Stimulated activated naive CD8-positive, alpha-beta T cell treated with anti-CD3 and anti-CD28 coated beads, Interleukin-15, Interleukin-2, amounts not matched to agents 100 ng/mL and 50 ng/mL, for 24 hours (primary cell): ENCODE results near the gene ASAH2B.
"Not testable (repeated sequence)": the region's sequence is repeated elsewhere in the genome, so short reads cannot be mapped to it uniquely, and the experiment has no call there.

Experiments used
- H3K27ac Mint-ChIP-seq: one replicate; pipeline ENCODE4 v1.8.0; 2021; ENCODE audit warnings: mild to moderate bottlenecking, mixed read lengths
- H3K27me3 Mint-ChIP-seq: one replicate; pipeline ENCODE4 v1.8.0; 2021; ENCODE audit warnings: mixed read lengths
- H3K36me3 Mint-ChIP-seq: one replicate; pipeline ENCODE4 v1.8.0; 2021; ENCODE audit warnings: low read depth, mixed read lengths
- H3K4me1 Mint-ChIP-seq: one replicate; pipeline ENCODE4 v1.8.0; 2021; ENCODE audit warnings: low read depth, mixed read lengths
- H3K4me3 Mint-ChIP-seq: one replicate; pipeline ENCODE4 v1.8.0; 2021; ENCODE audit warnings: mild to moderate bottlenecking, mixed read lengths
- H3K9me3 Mint-ChIP-seq: one replicate; pipeline ENCODE4 v1.8.0; 2021; ENCODE audit warnings: mixed read lengths

Gene ASAH2B

GRCh38 chr10:50780036-50780435, 40.3 kb downstream of the ASAH2B start:
- not testable (repeated sequence) for H3K36me3 Mint-ChIP-seq, H3K4me1 Mint-ChIP-seq, H3K27ac Mint-ChIP-seq, H3K27me3 Mint-ChIP-seq, H3K4me3 Mint-ChIP-seq, H3K9me3 Mint-ChIP-seq

DNA sequence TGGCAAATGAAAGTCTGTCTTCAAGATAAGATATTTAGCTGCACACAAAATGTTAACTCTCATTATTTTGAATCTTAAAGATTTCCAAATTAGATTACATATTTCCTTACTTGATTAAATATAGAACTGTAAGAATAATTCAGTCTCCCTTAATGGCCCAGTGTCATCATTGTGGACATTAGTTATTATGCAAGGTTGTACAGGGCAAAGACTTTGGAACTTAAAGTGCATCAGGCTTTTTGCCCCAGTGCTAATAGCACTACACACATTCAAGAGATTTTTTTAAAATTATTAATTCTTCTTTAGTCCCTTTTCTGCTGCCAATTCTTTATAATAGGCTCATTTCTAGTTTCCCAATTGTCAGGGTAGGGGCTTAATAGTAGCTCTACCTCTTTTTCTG, 42.3 kb downstream of the ASAH2B start:
- H3K27me3 Mint-ChIP-seq, H3K36me3 Mint-ChIP-seq, H3K27ac Mint-ChIP-seq, H3K9me3 Mint-ChIP-seq, H3K4me3 Mint-ChIP-seq, H3K4me1 Mint-ChIP-seq: not testable (repeated sequence)

DNA sequence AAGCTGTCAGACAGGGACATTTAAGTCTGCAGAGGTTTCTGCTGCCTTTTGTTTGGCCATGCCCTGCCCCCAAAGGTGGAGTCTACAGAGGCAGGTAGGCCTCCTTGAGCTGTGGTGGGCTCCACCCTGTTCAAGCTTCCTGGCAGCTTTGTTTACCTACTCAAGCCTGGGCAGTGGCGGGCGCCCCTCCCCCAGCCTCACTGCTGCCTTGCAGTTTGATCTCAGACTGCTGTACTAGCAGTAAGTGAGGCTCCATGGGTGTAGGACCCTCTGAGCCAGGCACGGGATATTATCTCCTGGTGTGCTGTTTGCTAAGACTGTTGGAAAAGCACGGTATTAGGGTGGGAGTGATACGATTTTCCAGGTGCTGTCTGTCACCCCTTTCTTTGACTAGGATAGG, 48.2 kb downstream of the ASAH2B start:
- H3K27ac Mint-ChIP-seq, H3K27me3 Mint-ChIP-seq, H3K9me3 Mint-ChIP-seq, H3K4me3 Mint-ChIP-seq, H3K4me1 Mint-ChIP-seq, H3K36me3 Mint-ChIP-seq: not testable (repeated sequence)

DNA sequence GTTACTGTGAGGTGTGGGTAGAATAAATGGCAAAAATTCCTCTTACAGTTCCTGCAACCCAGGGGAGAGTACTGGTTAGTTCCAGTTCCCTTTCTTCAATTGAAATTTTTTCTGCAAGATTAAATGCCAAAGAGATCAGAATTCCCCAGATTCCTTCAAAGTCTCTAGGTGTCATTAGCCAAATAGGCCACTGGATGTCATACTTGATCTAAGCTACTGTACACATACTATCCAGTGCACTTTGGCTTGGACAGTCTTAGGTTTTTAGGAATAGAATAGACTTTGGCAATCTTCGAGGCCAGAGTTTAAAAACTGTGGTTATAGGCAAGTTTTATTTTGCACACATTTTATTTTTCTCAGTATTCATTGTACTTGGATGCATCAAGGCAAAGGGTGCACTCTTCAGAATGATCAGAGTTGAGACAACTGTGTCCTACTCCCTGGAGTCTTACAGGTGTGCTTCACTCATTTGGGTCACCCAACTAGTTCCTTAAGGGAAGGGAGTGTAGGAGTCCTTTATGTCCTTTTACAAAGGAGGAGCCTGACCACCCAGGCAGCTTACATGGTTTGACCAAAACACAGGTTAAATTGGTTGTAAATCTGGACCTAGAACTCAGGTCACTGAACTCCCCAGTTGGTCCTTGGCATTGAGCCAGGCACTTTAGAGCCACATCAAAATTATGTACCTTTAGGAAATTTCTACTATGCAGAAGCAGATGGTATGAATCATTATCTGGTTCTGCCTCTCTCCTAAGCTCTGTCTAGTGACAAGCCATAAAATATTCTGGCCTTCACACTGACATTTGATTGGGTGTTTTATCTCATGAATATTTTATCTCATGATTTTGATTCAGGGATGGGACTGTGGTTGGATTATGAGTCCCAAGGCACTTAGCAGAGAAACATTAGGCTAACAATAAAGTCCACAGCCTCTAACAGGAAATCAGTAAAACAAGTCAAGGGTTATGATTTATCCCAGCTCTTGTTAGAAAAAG, 49.5 kb downstream of the ASAH2B start:
- H3K27ac Mint-ChIP-seq, result no peak overlapping the region
- H3K4me3 Mint-ChIP-seq, result no peak overlapping the region
- H3K4me1 Mint-ChIP-seq, result no peaks in the 10 kb centered on the region
- peaks cover 5% of the 10 kb centered on the region for H3K9me3 Mint-ChIP-seq
- peaks cover 6% of the 10 kb centered on the region for H3K27me3 Mint-ChIP-seq
- H3K36me3 Mint-ChIP-seq, result peaks cover 8% of the 10 kb centered on the region

DNA sequence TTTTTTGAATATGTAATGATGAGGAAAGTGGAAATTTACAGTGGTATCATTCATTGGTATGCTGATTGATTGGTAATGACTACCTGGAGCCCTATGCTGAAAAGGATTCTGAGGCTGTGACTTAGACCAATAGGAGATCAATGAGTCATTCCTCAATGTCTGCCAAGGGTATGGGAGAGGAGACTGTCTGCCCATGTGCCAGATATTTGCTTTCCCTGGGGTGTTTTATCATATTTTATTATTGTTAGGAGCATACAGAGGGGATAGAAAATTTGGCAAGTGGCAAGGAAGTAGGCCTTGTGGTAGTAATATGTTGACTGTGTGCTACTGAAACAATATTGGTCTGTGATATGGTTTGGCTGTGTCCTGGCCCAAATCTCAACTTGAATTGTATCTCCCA, 54.8 kb downstream of the ASAH2B start:
- Mint-ChIP-seq H3K27ac (no peak overlapping the region), H3K27me3 (peaks cover 13% of the 10 kb centered on the region), H3K9me3 (peaks cover 3% of the 10 kb centered on the region), H3K36me3 (no peaks in the 10 kb centered on the region), H3K4me3 (no peak overlapping the region), H3K4me1 (no peaks in the 10 kb centered on the region)

DNA sequence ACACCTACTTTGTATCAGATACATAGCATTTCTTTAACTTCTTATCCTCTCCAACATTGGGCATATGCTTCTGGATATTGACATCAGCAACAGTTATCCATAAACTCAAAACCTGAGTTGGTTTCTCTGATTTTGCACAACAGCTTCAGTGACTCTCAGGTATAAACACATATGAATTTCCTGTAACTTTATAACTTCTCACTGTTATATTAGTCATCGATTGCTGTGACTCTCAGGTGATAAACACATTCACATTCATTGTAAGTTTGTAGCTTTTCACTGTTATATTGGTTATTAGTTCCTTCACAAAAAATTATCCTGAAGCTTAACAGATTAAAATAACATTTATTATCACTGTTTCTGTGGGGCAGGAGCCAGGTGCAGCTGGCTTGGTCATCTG, 57.0 kb downstream of the ASAH2B start:
- Mint-ChIP-seq H3K36me3 (no peaks in the 10 kb centered on the region), H3K27me3 (peaks cover 26% of the 10 kb centered on the region), H3K4me3 (no peak overlapping the region), H3K4me1 (no peaks in the 10 kb centered on the region), H3K9me3 (peaks cover 3% of the 10 kb centered on the region), H3K27ac (no peak overlapping the region)

GRCh38 chr10:50798297-50798696, 58.6 kb downstream of the ASAH2B start:
- H3K4me1 Mint-ChIP-seq, result no peaks in the 10 kb centered on the region
- no peak overlapping the region for H3K27ac Mint-ChIP-seq
- H3K36me3 Mint-ChIP-seq, result no peaks in the 10 kb centered on the region
- no peak overlapping the region for H3K4me3 Mint-ChIP-seq
- peaks cover 3% of the 10 kb centered on the region for H3K9me3 Mint-ChIP-seq
- H3K27me3 Mint-ChIP-seq, result peaks cover 26% of the 10 kb centered on the region

DNA sequence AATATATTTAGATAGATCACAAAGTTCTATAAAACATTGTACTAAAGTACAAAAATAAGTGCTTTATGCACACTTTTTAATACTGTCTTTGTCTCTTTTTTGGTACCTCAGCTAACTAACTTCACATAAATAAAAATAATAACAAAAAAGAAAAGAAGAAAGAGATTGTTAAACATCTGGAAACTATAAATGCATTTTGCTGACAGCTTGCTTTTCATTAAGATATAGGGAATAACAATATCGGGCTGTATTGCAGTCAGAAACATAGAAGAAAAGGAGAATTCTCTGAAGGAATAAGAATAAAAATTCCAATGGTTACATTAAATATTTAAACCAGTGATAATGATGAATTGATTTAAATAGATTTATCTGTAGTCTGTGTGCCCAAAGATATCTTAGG, 59.9 kb downstream of the ASAH2B start:
- Mint-ChIP-seq H3K4me3 (no peak overlapping the region), H3K27ac (no peak overlapping the region)

DNA sequence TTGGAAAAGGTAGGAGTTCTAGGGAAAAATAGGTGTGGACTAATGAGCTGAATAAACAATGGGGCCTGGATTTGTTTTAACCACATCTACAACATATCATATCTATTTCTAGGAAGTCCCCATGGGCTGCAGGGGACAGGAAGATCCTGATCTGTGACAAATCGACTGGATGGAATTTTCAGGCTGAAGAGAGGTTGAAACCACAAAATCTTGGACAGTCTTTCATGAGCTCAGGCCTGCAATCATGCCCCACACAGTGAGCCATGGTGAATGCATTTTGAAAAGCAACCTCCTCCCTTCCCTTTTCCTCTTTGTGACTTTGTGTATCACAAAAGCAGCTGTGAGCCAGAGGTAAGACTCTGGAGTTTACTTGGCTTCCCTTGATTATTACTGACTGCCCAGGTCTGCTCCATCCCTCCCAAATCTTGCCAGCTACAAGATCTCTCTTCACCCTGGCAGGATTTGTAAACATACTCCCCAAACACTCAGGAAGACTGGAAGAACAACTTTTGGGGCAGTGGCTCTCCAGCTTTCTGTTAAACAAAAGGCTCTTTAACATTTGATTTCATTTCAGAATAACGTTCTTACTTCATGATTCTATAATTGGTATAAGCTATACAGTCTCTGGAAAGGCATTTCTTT, 66.4 kb downstream of the ASAH2B start:
- H3K36me3 Mint-ChIP-seq, result no peaks in the 10 kb centered on the region
- peaks cover 6% of the 10 kb centered on the region for H3K27me3 Mint-ChIP-seq
- H3K4me3 Mint-ChIP-seq, result no peak overlapping the region
- H3K9me3 Mint-ChIP-seq, result no peaks in the 10 kb centered on the region
- no peaks in the 10 kb centered on the region for H3K4me1 Mint-ChIP-seq
- H3K27ac Mint-ChIP-seq, result no peak overlapping the region

More for the DNA sequence above, 59.9 kb downstream of the ASAH2B start:
- Mint-ChIP-seq H3K9me3 (peaks cover 3% of the 10 kb centered on the region), H3K27me3 (peaks cover 20% of the 10 kb centered on the region), H3K36me3 (no peaks in the 10 kb centered on the region), H3K4me1 (no peaks in the 10 kb centered on the region)

- no peak overlapping the region for H3K27ac Mint-ChIP-seq
- H3K4me1 Mint-ChIP-seq, result no peaks in the 10 kb centered on the region
- no peaks in the 10 kb centered on the region for H3K36me3 Mint-ChIP-seq
- H3K4me3 Mint-ChIP-seq, result no peak overlapping the region
- no peaks in the 10 kb centered on the region for H3K9me3 Mint-ChIP-seq
- H3K27me3 Mint-ChIP-seq, result peaks cover 3% of the 10 kb centered on the region
These were observed 68.4 kb downstream of the ASAH2B start for GRCh38 chr10:50807851-50808776.
